ENCODE results near the gene BBS9.

The BBS9 gene

GRCh38 chr7:33644489-33644888, 515.1 kb downstream of the BBS9 start:
- DNase-seq = no peak

GRCh38 chr7:33645104-33645503, 515.7 kb downstream of the BBS9 start:
- no peak for DNase-seq

- DNase-seq = no peak
Observed at GRCh38 chr7:33646166-33646565, 516.8 kb downstream of the BBS9 start.

GRCh38 chr7:33646891-33647391, 517.6 kb downstream of the BBS9 start:
- DNase-seq = no peak

- DNase-seq = no peak
Observed at GRCh38 chr7:33649476-33650441, 520.4 kb downstream of the BBS9 start.

- no peak for DNase-seq
Observed at GRCh38 chr7:33650828-33651227, 521.5 kb downstream of the BBS9 start.

GRCh38 chr7:33651998-33652515, 522.7 kb downstream of the BBS9 start:
- no peak for DNase-seq

GRCh38 chr7:33654676-33655075, 525.3 kb downstream of the BBS9 start:
- DNase-seq = no peak

All from hypothalamus (tissue), 51 donors.